ENCODE data around the gene C1QTNF8.

Gene C1QTNF8

DNA sequence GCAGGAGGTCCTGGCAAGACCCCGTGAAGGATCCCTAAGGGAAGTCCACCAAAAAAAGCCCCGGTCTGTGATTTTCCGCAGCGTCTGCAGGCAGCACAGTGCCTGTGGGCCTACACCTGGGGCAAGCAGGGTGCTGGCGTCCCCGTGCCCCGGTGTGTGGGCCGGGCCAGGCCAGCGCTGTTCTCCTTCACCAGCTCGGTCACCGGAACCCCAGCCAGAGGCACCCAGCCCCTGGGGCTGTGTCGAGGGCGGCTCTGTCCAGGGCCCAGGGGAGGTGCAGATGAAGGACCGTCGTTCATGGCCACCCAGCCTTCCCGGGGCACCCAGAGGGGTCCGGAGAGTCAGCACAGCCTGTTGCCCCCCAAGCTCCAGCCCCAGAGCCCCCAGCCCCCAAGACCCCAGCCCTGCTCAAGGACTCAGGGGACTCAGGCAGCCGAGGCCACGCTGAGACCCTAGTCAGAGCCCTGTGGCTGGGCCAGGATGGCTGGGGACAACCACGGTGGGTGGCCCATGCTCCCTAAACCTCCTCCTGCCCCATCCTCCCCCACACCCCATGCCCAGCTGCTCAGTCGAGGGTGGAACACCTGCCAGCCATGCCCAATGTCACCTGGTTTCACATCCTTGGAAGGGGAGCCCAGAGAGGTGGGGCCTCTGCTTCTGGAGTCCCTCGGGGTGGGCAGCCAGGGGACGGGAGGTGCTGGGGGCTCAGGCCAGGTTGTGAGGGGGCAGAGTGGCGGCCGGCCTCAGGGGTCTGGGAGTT is 5.7 kb upstream of the C1QTNF8 start:
- Histone ChIP-seq H3K4me1 (peaks cover 0 to 61% (median 45%) of the 10 kb centered on the region in 10 experiments; a peak in 17 of 20 replicates), H3K27ac (no peak overlapping the region), H3K4me3 (no peak overlapping the region), H3K9me3 (replicated peaks in 1 of 11) (no peaks in the 10 kb centered on the region), H4K20me1 (peaks cover 0 to 81% (median 31%) of the 10 kb centered on the region in 11 experiments; a peak in 16 of 22 replicates), H3K36me3 (no peaks in the 10 kb centered on the region), H3K27me3 (peaks cover 25 to 75% (median 52%) of the 10 kb centered on the region in 11 experiments), H3K9ac (no peak overlapping the region), H3K4me2 (no peak overlapping the region)
- no peak for TF ChIP-seq Cebpa-rat (IDR thresholded peaks at IDR 0.05)

- TF ChIP-seq Cebpa-rat (IDR thresholded peaks at IDR 0.05): no peak
- H3K4me2 ChIP-seq: no peak overlapping the region
- H3K27me3 ChIP-seq: peaks cover 32 to 79% (median 57%) of the 10 kb centered on the region in 11 experiments
- peaks cover 0 to 86% (median 37%) of the 10 kb centered on the region in 11 experiments; a peak in 17 of 22 replicates for H4K20me1 ChIP-seq
- no peak overlapping the region for H3K4me3 ChIP-seq
- no peaks in the 10 kb centered on the region for H3K9me3 ChIP-seq (replicated peaks in 1 of 11)
- H3K27ac ChIP-seq: no peak overlapping the region
- no peak overlapping the region for H3K9ac ChIP-seq
- H3K36me3 ChIP-seq: no peaks in the 10 kb centered on the region
- H3K4me1 ChIP-seq: peaks cover 0 to 66% (median 50%) of the 10 kb centered on the region in 10 experiments; a peak in 17 of 20 replicates
Observed at GRCh38 chr16:1101133-1101532, 5.1 kb upstream of the C1QTNF8 start.

DNA sequence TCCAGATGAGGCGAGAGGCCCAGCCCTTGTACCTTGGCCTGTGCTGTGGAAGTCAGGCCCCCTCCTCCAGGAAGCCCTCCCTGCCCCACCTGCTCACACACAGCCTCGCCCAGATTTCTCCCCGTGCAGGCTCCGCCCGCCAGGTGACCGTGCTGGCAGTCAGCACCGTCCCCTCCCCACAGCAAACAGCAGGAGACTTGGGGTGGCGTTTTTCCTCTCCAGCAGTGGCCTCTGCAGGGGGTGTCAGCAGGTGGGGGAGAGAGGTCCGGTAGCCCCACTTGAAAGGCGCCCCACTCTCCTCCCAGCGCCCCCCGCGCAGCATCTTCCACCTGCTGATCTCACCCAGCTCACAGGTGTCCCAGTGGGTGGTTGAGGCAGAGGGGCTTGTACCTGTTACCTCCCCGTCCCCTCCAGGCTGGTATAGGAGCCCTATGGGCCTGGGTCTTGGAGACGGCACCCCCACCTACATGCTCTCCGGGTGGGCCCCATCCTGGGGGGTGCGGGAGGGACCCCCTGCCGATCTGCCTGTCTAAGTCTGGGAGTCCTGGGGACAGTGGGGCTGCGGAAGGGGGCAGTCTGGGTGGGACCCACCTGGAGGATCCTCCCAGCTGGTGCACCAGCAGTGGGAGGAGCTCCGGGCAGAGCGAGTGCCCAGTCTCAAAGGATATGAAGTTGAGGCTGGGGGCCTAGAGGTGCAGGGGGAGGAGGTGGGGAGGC is 4.2 kb upstream of the C1QTNF8 start:
- Histone ChIP-seq H3K27me3 (peaks cover 38 to 80% (median 65%) of the 10 kb centered on the region in 11 experiments), H3K9ac (no peak overlapping the region), H3K27ac (no peak overlapping the region), H4K20me1 (peaks cover 0 to 86% (median 41%) of the 10 kb centered on the region in 11 experiments; a peak in 17 of 22 replicates), H3K4me1 (peaks cover 0 to 67% (median 54%) of the 10 kb centered on the region in 10 experiments; a peak in 16 of 20 replicates), H3K36me3 (no peaks in the 10 kb centered on the region), H3K4me3 (no peak overlapping the region), H3K4me2 (peak overlapping the region in 5 of 11 experiments; percentile 11 to 92 (median 79); a peak in 7 of 22 replicates), H3K9me3 (replicated peaks in 1 of 11) (no peaks in the 10 kb centered on the region)
- TF ChIP-seq Cebpa-rat (IDR thresholded peaks at IDR 0.05): no peak

GRCh38 chr16:1099189-1100083 is 3.4 kb upstream of the C1QTNF8 start:
- Histone ChIP-seq H3K4me1 (peaks cover 0 to 66% (median 51%) of the 10 kb centered on the region in 10 experiments; a peak in 16 of 20 replicates), H3K4me3 (no peak overlapping the region), H3K27me3 (peaks cover 38 to 80% (median 65%) of the 10 kb centered on the region in 11 experiments), H3K9me3 (replicated peaks in 1 of 11) (no peaks in the 10 kb centered on the region), H3K4me2 (peak overlapping the region in 5 of 11 experiments; percentile 71 to 92 (median 79); a peak in 10 of 22 replicates), H3K27ac (no peak overlapping the region), H3K36me3 (no peaks in the 10 kb centered on the region), H4K20me1 (peaks cover 0 to 86% (median 39%) of the 10 kb centered on the region in 11 experiments; a peak in 17 of 22 replicates), H3K9ac (no peak overlapping the region)
- TF ChIP-seq Cebpa-rat (IDR thresholded peaks at IDR 0.05): no peak

- Histone ChIP-seq H3K9ac (no peak overlapping the region), H4K20me1 (peaks cover 0 to 86% (median 39%) of the 10 kb centered on the region in 11 experiments; a peak in 17 of 22 replicates), H3K27me3 (peaks cover 33 to 80% (median 65%) of the 10 kb centered on the region in 11 experiments), H3K9me3 (replicated peaks in 1 of 11) (no peaks in the 10 kb centered on the region), H3K4me1 (peaks cover 0 to 69% (median 49%) of the 10 kb centered on the region in 10 experiments; a peak in 16 of 20 replicates), H3K36me3 (no peaks in the 10 kb centered on the region), H3K4me2 (peak overlapping the region in 8 of 11 experiments; percentile 56 to 92 (median 73); a peak in 16 of 22 replicates), H3K27ac (no peak overlapping the region), H3K4me3 (no peak overlapping the region)
- TF ChIP-seq Cebpa-rat (IDR thresholded peaks at IDR 0.05): no peak
Observed at GRCh38 chr16:1098266-1098991, 2.4 kb upstream of the C1QTNF8 start.

- TF ChIP-seq Cebpa-rat (IDR thresholded peaks at IDR 0.05): no peak
- Histone ChIP-seq H4K20me1 (peaks cover 0 to 82% (median 36%) of the 10 kb centered on the region in 11 experiments; a peak in 15 of 22 replicates), H3K27me3 (peaks cover 28 to 76% (median 60%) of the 10 kb centered on the region in 11 experiments), H3K4me3 (no peak overlapping the region), H3K9ac (no peak overlapping the region; a peak in 1 of 22 replicates), H3K4me1 (peaks cover 0 to 65% (median 45%) of the 10 kb centered on the region in 10 experiments; a peak in 16 of 20 replicates), H3K9me3 (replicated peaks in 1 of 11) (no peaks in the 10 kb centered on the region), H3K4me2 (peak overlapping the region in 9 of 11 experiments; percentile 17 to 92 (median 71); a peak in 16 of 22 replicates), H3K36me3 (no peaks in the 10 kb centered on the region), H3K27ac (no peak overlapping the region)
Observed at GRCh38 chr16:1097800-1098199, 1.8 kb upstream of the C1QTNF8 start.

DNA sequence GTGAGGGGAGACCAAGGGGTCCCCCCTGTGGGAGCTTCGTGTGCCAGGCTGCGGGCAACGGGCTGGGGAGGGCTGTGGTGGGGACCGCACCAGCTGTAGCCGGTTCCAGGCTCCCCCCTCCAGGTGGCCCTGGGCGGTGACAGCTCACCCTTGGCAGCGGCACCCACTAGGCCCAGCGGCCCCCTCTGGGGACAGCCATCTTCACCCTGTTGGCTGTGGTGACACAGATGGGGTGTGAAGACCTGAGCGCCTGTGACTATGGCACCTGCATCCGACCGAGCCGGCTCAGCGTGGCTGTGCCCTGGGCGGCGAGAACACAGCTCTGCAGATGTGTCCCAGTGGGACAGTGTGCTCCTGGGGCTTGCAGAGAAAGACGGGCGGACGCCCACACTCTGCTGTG is 1.1 kb upstream of the C1QTNF8 start:
- Histone ChIP-seq H3K9me3 (replicated peaks in 1 of 11) (peaks cover 0 to 3% (median 2%) of the 10 kb centered on the region in 11 experiments; a peak in 13 of 22 replicates), H3K36me3 (no peaks in the 10 kb centered on the region), H4K20me1 (peaks cover 0 to 82% (median 36%) of the 10 kb centered on the region in 11 experiments; a peak in 15 of 22 replicates), H3K4me3 (no peak overlapping the region; a peak in 1 of 20 replicates), H3K27me3 (peaks cover 30 to 78% (median 61%) of the 10 kb centered on the region in 11 experiments), H3K4me1 (peaks cover 0 to 65% (median 45%) of the 10 kb centered on the region in 10 experiments; a peak in 16 of 20 replicates), H3K9ac (peak overlapping the region in 4 of 11 experiments; percentile 11 to 40 (median 20); a peak in 2 of 22 replicates), H3K27ac (no peak overlapping the region), H3K4me2 (peak overlapping the region in 9 of 11 experiments; percentile 17 to 92 (median 71); a peak in 17 of 22 replicates)
- no peak for TF ChIP-seq Cebpa-rat (IDR thresholded peaks at IDR 0.05)
